RPMI8226 (cell line): Measurements from ENCODE around the gene L3MBTL2.
"Not testable (repeated sequence)": the region's sequence is repeated elsewhere in the genome, so short reads cannot be mapped to it uniquely, and the experiment has no call there.

ENCODE experiments used
- DNase-seq: peaks from one replicate; pipeline ENCODE4 v3.0.0-alpha.2; 2015

L3MBTL2 gene

GRCh38 chr22:41204992-41205900 lies at the start of gene L3MBTL2:
Gene L3MBTL2, plus strand, starts transcription at chr22:41205312. Its CDS starts 51 bp downstream, at chr22:41205363.
- DNase-seq: peak; percentile 98

- DNase-seq: no peak
Observed at GRCh38 chr22:41157083-41157482, 48.0 kb upstream of the L3MBTL2 start.

- no peak for DNase-seq
Observed at GRCh38 chr22:41169157-41169556, 36.0 kb upstream of the L3MBTL2 start.

- DNase-seq: no peak
Observed at GRCh38 chr22:41171996-41172395, 33.1 kb upstream of the L3MBTL2 start.

- no peak for DNase-seq
Observed at GRCh38 chr22:41175546-41175945, 29.6 kb upstream of the L3MBTL2 start.

GRCh38 chr22:41177040-41177621 lies 28.0 kb upstream of the L3MBTL2 start:
- DNase-seq: no peak

GRCh38 chr22:41177622-41178424 lies 27.3 kb upstream of the L3MBTL2 start:
- no peak for DNase-seq

- DNase-seq: no peak
Observed at GRCh38 chr22:41178425-41178975, 26.6 kb upstream of the L3MBTL2 start.

- DNase-seq: not testable (repeated sequence)
Observed at GRCh38 chr22:41180362-41180761, 24.8 kb upstream of the L3MBTL2 start.

GRCh38 chr22:41180926-41181325 lies 24.2 kb upstream of the L3MBTL2 start:
- no peak for DNase-seq

- no peak for DNase-seq
Observed at GRCh38 chr22:41181349-41182241, 23.5 kb upstream of the L3MBTL2 start.

GRCh38 chr22:41184679-41185078 lies 20.4 kb upstream of the L3MBTL2 start:
- no peak for DNase-seq

- DNase-seq: no peak
Observed at GRCh38 chr22:41191467-41191866, 13.6 kb upstream of the L3MBTL2 start.

- no peak for DNase-seq
Observed at GRCh38 chr22:41193829-41194228, 11.3 kb upstream of the L3MBTL2 start.

- peak; percentile 88 for DNase-seq
Observed at GRCh38 chr22:41197038-41197972, 7.8 kb upstream of the L3MBTL2 start.

- peak; percentile 59 for DNase-seq
Observed at GRCh38 chr22:41198027-41198580, 7.0 kb upstream of the L3MBTL2 start.

- DNase-seq: no peak
Observed at GRCh38 chr22:41201141-41201540, 4.0 kb upstream of the L3MBTL2 start.

GRCh38 chr22:41203118-41203517 lies 2.0 kb upstream of the L3MBTL2 start:
- no peak for DNase-seq

GRCh38 chr22:41204066-41204465 lies 1.0 kb upstream of the L3MBTL2 start:
- no peak for DNase-seq

- no peak for DNase-seq
Observed at GRCh38 chr22:41206719-41207118, 1.6 kb downstream of the L3MBTL2 start.

GRCh38 chr22:41215409-41215808 lies 10.3 kb downstream of the L3MBTL2 start:
- DNase-seq: no peak
